ENCODE measurements around the gene BTBD9. TPM values are rescaled to one million over a fixed set of nuclear protein-coding genes. Genes with fewer than 3 reads are reported as not detected.

BTBD9 gene
- total RNA-seq, 1 experiment from 2014 or later: 8.9 TPM

DNA sequence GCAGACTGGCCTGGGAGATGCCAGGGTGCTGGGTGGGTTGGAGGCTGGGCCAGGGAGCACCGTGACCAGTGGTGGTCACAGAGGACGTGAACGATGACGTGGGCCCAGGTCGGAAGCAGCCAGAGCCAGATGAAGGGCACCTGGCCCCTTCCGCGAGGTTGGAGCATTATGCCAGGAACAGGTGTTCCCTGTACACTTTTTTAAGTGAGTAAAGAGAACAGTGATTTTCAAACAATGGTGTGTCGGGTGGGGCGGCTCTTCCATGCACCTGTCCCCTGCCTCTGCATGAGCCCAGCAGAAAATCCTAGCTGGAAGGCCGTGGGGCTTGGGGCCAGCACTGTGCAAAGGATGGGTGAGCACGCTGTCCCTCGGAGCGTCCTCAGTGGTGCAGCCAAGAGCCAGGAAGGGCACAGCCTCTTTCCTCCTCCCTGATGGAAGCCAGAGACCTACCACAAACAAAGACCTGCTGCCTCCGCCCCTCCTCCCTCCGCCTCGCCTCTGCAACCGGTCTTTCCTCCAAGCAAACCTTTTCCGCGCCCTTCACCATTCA lies 469.7 kb downstream of the BTBD9 start:
- no peak overlapping the region for H3K4ac ChIP-seq (ENCODE audit: low read depth, low read length)
- H2AK5ac ChIP-seq (ENCODE audit: insufficient read length, low read length): no peak overlapping the region
- no peaks in the 10 kb centered on the region for H3K79me1 ChIP-seq (ENCODE audit: insufficient read depth, low read depth, low read length, poor library complexity, severe bottlenecking)
- H2AFZ ChIP-seq (ENCODE audit: low read length): no peak overlapping the region
- H3K27ac ChIP-seq (ENCODE audit: insufficient read length, low read depth, low read length): no peak overlapping the region
- no peaks in the 10 kb centered on the region for H4K20me1 ChIP-seq (ENCODE audit: control insufficient read depth, insufficient read depth, insufficient read length)
- TF ChIP-seq, protein P1, sequence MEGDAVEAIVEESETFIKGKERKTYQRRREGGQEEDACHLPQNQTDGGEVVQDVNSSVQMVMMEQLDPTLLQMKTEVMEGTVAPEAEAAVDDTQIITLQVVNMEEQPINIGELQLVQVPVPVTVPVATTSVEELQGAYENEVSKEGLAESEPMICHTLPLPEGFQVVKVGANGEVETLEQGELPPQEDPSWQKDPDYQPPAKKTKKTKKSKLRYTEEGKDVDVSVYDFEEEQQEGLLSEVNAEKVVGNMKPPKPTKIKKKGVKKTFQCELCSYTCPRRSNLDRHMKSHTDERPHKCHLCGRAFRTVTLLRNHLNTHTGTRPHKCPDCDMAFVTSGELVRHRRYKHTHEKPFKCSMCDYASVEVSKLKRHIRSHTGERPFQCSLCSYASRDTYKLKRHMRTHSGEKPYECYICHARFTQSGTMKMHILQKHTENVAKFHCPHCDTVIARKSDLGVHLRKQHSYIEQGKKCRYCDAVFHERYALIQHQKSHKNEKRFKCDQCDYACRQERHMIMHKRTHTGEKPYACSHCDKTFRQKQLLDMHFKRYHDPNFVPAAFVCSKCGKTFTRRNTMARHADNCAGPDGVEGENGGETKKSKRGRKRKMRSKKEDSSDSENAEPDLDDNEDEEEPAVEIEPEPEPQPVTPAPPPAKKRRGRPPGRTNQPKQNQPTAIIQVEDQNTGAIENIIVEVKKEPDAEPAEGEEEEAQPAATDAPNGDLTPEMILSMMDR (conservative IDR thresholded peaks at IDR 0.05): no peak
- no peak overlapping the region for H2BK20ac ChIP-seq (ENCODE audit: low read depth, low read length, poor library complexity, severe bottlenecking)
- H3K23ac ChIP-seq (ENCODE audit: insufficient read length, low read depth, low read length): no peak overlapping the region
- no peaks in the 10 kb centered on the region; the same call in 1 of the 2 replicates for H3K4me1 ChIP-seq (ENCODE audit: insufficient read depth, low read length)
- peak; percentile 71 for DNase-seq
- H3K4me2 ChIP-seq (ENCODE audit: insufficient read depth, insufficient read length, low read length): no peak overlapping the region
- Mint-ChIP-seq H3K9me3 (no peaks in the 10 kb centered on the region), H3K36me3 (ENCODE audit: insufficient read depth in 1 of 3, low read depth in 3 of 3) (no peaks in the 10 kb centered on the region; a peak in 1 of 7 replicates), H3K27ac (peak overlapping the region in 2 of 3 experiments; percentile 82 to 93; a peak in 3 of 7 replicates), H3K4me3 (peak overlapping the region in 1 of 2 experiments; percentile 65; a peak in 1 of 5 replicates), H3K4me1 (peaks cover 28 to 54% of the 10 kb centered on the region in 2 experiments), H3K27me3 (ENCODE audit: low read depth) (no peaks in the 10 kb centered on the region; the same call in 1 of the 2 replicates)
- H3K23me2 ChIP-seq (ENCODE audit: insufficient read length, low read depth, low read length, poor library complexity, severe bottlenecking): no peaks in the 10 kb centered on the region
- H2BK15ac ChIP-seq (ENCODE audit: low read depth, low read length): no peak overlapping the region
- no peak overlapping the region for H4K8ac ChIP-seq (replicated peaks; ENCODE audit: insufficient read length, low read depth, low read length)
- H3K14ac ChIP-seq (ENCODE audit: insufficient read depth, low read length): no peak overlapping the region
- H3K18ac ChIP-seq (ENCODE audit: insufficient read length, low read depth, low read length): no peak overlapping the region
- H2BK5ac ChIP-seq (ENCODE audit: insufficient read length, low read length): no peak overlapping the region
- no peaks in the 10 kb centered on the region for H3K79me2 ChIP-seq (ENCODE audit: insufficient read depth, low read length)
- no CpG with 5 or more reads among the region's 19 CpGs for WGBS (ENCODE audit: extremely low coverage, insufficient read length, low lambda C conversion rate)
- no peak overlapping the region for H3K56ac ChIP-seq (ENCODE audit: insufficient read length, low read depth, low read length)
- no peak overlapping the region for H2BK12ac ChIP-seq (ENCODE audit: insufficient read length, low read depth, low read length)
- H4K5ac ChIP-seq (ENCODE audit: insufficient read length, low read depth, low read length): no peak overlapping the region
- H3K9me3 ChIP-seq (ENCODE audit: control insufficient read depth, low read depth, low read length): no peaks in the 10 kb centered on the region
- H3T11ph ChIP-seq (ENCODE audit: low read length): no peak overlapping the region
- no peak overlapping the region for H4K91ac ChIP-seq (ENCODE audit: insufficient read length, low read depth, low read length)
- H3K27me3 ChIP-seq (ENCODE audit: insufficient read depth, low read length): no peaks in the 10 kb centered on the region
- no peak overlapping the region for H2BK120ac ChIP-seq (ENCODE audit: low read depth, low read length, poor library complexity, severe bottlenecking)
- H3K9ac ChIP-seq (ENCODE audit: extremely low read depth, insufficient read length, low read length): no peak overlapping the region

Data from H9 (cell line).